Calu3 (cell line): Measurements from ENCODE around the gene BBS12. TPM values are rescaled to one million over a fixed set of nuclear protein-coding genes. Genes with fewer than 3 reads are reported as not detected.

Source experiments
- BruUV-seq: library from RNA; stranded (reverse); fragments of 400-500 nt; replicated peaks from 2 replicates; lab custom pipeline; 2021; lab: Mats Ljungman, UMichigan
- CTCF ChIA-PET: fragments of 300-600 bp; sonication (Branson Sonifier 250); formaldehyde crosslinking; loops from one replicate; lab custom pipeline; 2022; ENCODE audit warnings: antibody characterized with exemption; lab: Charles Lee
- DNase-seq: peaks from one replicate; pipeline ENCODE4 v3.0.0; 2022
- H3K27ac Mint-ChIP-seq: one replicate; pipeline ENCODE4 v1.8.0; 2022; ENCODE audit warnings: mixed read lengths; ENCODE audit not compliant: unreplicated experiment
- H3K27me3 Mint-ChIP-seq: one replicate; pipeline ENCODE4 v1.8.0; 2022; ENCODE audit warnings: mixed read lengths; ENCODE audit not compliant: unreplicated experiment
- H3K36me3 Mint-ChIP-seq: one replicate; pipeline ENCODE4 v1.8.0; 2022; ENCODE audit warnings: mild to moderate bottlenecking, moderate library complexity, mixed read lengths; ENCODE audit not compliant: insufficient read depth, unreplicated experiment
- H3K4me1 Mint-ChIP-seq: one replicate; pipeline ENCODE4 v1.8.0; 2022; ENCODE audit warnings: mild to moderate bottlenecking, low read depth, mixed read lengths; ENCODE audit not compliant: unreplicated experiment
- H3K4me3 Mint-ChIP-seq: one replicate; pipeline ENCODE4 v1.8.0; 2022; ENCODE audit warnings: mild to moderate bottlenecking, low read depth, moderate library complexity, mixed read lengths; ENCODE audit not compliant: unreplicated experiment
- H3K9me3 Mint-ChIP-seq: one replicate; pipeline ENCODE4 v1.8.0; 2022; ENCODE audit warnings: low read depth, mixed read lengths; ENCODE audit not compliant: unreplicated experiment
- intact Hi-C: fragments of 100-400 bp; cut with micrococcal nuclease; formaldehyde crosslinking; loops from one replicate; pipeline ENCODE4 v1.10.0; 2022; ENCODE audit not compliant: unreplicated experiment
- total RNA-seq: library from RNA; stranded (reverse); gene quantifications from 2 replicates; pipeline ENCODE4 v1.2.3, GENCODE V29; 2022
- TF ChIP-seq, protein P1 (sequence below): fragments of 200-600 bp; IDR thresholded peaks from one replicate; pipeline ENCODE4 v1.8.0; 2022; ENCODE audit warnings: antibody characterized with exemption; ENCODE audit not compliant: unreplicated experiment

BBS12 gene
- total RNA-seq, 1 experiment from 2014 or later, result 2.4 TPM

DNA sequence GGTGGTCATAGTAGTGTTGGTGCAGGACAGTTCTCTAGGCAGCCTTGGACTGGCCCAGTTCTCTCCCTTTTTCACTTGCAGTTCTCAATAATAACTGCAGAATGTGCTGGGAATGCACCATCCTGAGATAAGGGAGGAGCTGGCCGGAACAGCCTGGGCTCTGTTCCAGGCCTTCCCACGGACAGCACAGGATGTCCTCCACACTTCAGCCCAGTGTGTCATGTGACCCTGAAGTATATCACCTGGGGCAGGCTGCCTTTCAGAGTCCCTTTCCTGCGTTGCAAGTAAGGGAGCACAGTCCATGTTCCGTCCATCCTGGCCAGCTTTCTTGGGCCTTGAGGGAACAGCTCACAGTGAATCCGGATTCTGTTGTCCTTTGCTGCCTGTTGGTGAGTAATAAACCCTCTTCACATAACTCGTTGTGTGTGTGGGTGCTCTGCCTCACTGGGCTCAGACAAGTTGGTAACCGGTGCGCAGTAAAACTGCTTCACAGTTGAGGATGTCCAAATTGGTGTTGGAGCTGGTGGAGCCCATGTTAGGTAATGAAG is 32.3 kb upstream of the BBS12 start:
- Mint-ChIP-seq H3K27me3 (no peaks in the 10 kb centered on the region), H3K36me3 (no peaks in the 10 kb centered on the region), H3K4me1 (no peaks in the 10 kb centered on the region), H3K9me3 (no peaks in the 10 kb centered on the region), H3K27ac (no peak overlapping the region), H3K4me3 (no peak overlapping the region)
- TF ChIP-seq, protein P1, sequence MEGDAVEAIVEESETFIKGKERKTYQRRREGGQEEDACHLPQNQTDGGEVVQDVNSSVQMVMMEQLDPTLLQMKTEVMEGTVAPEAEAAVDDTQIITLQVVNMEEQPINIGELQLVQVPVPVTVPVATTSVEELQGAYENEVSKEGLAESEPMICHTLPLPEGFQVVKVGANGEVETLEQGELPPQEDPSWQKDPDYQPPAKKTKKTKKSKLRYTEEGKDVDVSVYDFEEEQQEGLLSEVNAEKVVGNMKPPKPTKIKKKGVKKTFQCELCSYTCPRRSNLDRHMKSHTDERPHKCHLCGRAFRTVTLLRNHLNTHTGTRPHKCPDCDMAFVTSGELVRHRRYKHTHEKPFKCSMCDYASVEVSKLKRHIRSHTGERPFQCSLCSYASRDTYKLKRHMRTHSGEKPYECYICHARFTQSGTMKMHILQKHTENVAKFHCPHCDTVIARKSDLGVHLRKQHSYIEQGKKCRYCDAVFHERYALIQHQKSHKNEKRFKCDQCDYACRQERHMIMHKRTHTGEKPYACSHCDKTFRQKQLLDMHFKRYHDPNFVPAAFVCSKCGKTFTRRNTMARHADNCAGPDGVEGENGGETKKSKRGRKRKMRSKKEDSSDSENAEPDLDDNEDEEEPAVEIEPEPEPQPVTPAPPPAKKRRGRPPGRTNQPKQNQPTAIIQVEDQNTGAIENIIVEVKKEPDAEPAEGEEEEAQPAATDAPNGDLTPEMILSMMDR, result no peak
- CTCF ChIA-PET, result no interaction called here
- DNase-seq, result peak; percentile 6
- BruUV-seq, result no TSS peak
- intact Hi-C loops, result no loop called here

DNA sequence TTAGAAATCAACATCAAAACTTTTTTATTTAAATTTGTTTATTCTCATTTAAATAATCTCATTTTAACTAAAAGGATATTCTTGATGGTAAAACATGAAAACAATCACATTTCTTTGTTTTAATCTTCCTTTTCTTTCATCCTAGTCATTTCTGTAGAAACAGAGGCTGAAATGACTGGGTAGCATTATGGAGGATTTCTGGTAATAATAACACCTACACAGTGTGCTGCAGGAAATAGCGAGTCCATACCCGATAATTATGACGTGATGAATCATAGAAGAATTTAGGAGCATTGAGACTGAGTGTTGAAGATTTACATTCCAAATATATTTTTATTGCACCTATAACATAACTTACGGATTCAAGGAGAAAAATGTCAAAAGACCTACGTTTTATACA is 31.4 kb upstream of the BBS12 start:
- intact Hi-C loops, result no loop called here
- BruUV-seq, result no TSS peak
- H3K4me1 Mint-ChIP-seq, result no peaks in the 10 kb centered on the region
- H3K27ac Mint-ChIP-seq, result no peak overlapping the region
- no peaks in the 10 kb centered on the region for H3K36me3 Mint-ChIP-seq
- CTCF ChIA-PET, result no interaction called here
- TF ChIP-seq, protein P1, result no peak
- H3K4me3 Mint-ChIP-seq, result no peak overlapping the region
- H3K9me3 Mint-ChIP-seq, result no peaks in the 10 kb centered on the region
- DNase-seq, result no peak
- H3K27me3 Mint-ChIP-seq, result no peaks in the 10 kb centered on the region

DNA sequence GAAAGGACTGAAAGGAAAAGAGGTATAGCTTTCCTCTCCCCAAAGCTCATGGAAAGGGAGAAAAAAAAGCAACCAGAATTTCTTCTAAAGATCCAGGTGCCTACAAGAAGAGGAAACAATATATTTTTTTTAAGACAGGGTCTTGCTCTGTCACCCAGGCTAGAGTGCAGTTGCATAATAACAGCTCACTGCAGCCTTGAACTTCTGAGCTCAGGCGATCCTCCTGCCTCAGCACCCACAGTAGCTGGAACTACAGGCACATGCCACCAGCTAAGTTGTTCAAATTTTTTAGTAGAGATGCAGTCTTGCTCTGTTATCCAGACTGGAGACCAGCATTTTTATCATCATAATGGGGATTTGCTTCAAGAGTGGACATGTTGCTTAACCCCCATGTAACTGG is 30.5 kb upstream of the BBS12 start:
- H3K27me3 Mint-ChIP-seq, result no peaks in the 10 kb centered on the region
- H3K4me3 Mint-ChIP-seq, result no peak overlapping the region
- H3K27ac Mint-ChIP-seq, result no peak overlapping the region
- intact Hi-C loops, result no loop called here
- H3K9me3 Mint-ChIP-seq, result no peaks in the 10 kb centered on the region
- DNase-seq, result no peak
- TF ChIP-seq, protein P1, result no peak
- H3K36me3 Mint-ChIP-seq, result no peaks in the 10 kb centered on the region
- BruUV-seq, result no TSS peak
- no peaks in the 10 kb centered on the region for H3K4me1 Mint-ChIP-seq
- CTCF ChIA-PET, result interaction anchor here (0.7 kb wide), 1 partner anchor 1010 kb away, joined by 4 read pairs; no protein-coding TSS in a partner anchor

DNA sequence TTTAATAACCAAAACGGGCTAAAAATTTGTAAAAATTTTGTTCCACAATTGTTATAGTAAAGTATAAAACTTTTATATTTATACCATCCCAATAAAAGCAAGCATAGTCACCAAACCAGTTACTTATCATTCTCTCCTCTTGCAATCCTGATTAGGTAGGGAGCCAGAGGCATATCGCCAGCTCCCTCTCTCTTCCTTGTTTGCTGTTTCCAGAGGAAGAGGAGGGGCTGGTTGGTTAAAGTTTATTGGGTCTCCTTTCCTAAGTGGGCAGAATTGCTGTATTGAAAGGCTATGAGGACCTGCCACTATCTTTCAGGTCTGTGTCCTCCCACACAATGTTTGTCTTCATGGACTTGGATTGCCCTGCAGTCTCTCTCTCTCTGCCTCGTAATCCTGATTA is 29.6 kb upstream of the BBS12 start:
- TF ChIP-seq, protein P1, result no peak
- Mint-ChIP-seq H3K36me3 (no peaks in the 10 kb centered on the region), H3K9me3 (no peaks in the 10 kb centered on the region), H3K27me3 (no peaks in the 10 kb centered on the region), H3K4me3 (no peak overlapping the region), H3K4me1 (no peaks in the 10 kb centered on the region), H3K27ac (no peak overlapping the region)
- no peak for DNase-seq
- CTCF ChIA-PET, result no interaction called here
- BruUV-seq, result no TSS peak
- intact Hi-C loops, result no loop called here
